HFFc6 (cell line): Measurements from ENCODE around the gene EXOC4. TPM values are rescaled to one million over a fixed set of nuclear protein-coding genes. Genes with fewer than 3 reads are reported as not detected.

ENCODE experiments used
- DNase-seq: peaks from one replicate; pipeline ENCODE4 v3.0.0-alpha.2; 2018
- H3K27ac Mint-ChIP-seq: 2 replicates; pipeline ENCODE4 v1.8.0; 2020; ENCODE audit warnings: mild to moderate bottlenecking, mixed read lengths
- H3K27me3 Mint-ChIP-seq: 2 replicates; pipeline ENCODE4 v1.8.0; 2021; ENCODE audit warnings: mild to moderate bottlenecking, moderate library complexity, mixed read lengths; ENCODE audit not compliant: insufficient read depth
- H3K36me3 Mint-ChIP-seq: 2 replicates; pipeline ENCODE4 v1.8.0; 2021; ENCODE audit warnings: low read depth, mixed read lengths
- H3K4me1 Mint-ChIP-seq: 2 replicates; pipeline ENCODE4 v1.8.0; 2020; ENCODE audit warnings: low read depth, mixed read lengths
- H3K4me3 Mint-ChIP-seq: 2 replicates; pipeline ENCODE4 v1.8.0; 2020; ENCODE audit warnings: mild to moderate bottlenecking, moderate library complexity, mixed read lengths
- H3K9me3 Mint-ChIP-seq: 2 replicates; pipeline ENCODE4 v1.8.0; 2020; ENCODE audit warnings: mild to moderate bottlenecking, mixed read lengths
- CTCF ChIP-seq: fragments of 200-600 bp; sonication (generic); IDR thresholded peaks from 2 replicates; pipeline ENCODE4 v1.5.0; 2021; ENCODE audit warnings: antibody characterized with exemption, mild to moderate bottlenecking
- total RNA-seq, 6 experiments: library from RNA; stranded (reverse); fragmentation: NEBNext Ultra II Directional; extraction: Animal tissue kit (Norgen Biotek cat#: 25700); gene quantifications; 2 replicates in 1 of 6; 3 replicates in 5 of 6; pipeline ENCODE4 v1.2.3, GENCODE V29; 2021

The EXOC4 gene
- total RNA-seq, 6 experiments from 2014 or later: 57.6 to 67.6 (median 61.4) TPM

- Mint-ChIP-seq H3K9me3 (no peaks in the 10 kb centered on the region), H3K27me3 (no peaks in the 10 kb centered on the region), H3K4me1 (peaks cover 24% of the 10 kb centered on the region), H3K4me3 (no peak overlapping the region), H3K36me3 (no peaks in the 10 kb centered on the region), H3K27ac (no peak overlapping the region)
- TF ChIP-seq CTCF: no peak
- DNase-seq: no peak
Observed at GRCh38 chr7:133652547-133652946, 399.7 kb downstream of the EXOC4 start.

- H3K27ac Mint-ChIP-seq: no peak overlapping the region
- peaks cover 21% of the 10 kb centered on the region for H3K4me1 Mint-ChIP-seq
- H3K27me3 Mint-ChIP-seq: no peaks in the 10 kb centered on the region
- no peaks in the 10 kb centered on the region for H3K9me3 Mint-ChIP-seq
- no peak for DNase-seq
- H3K4me3 Mint-ChIP-seq: no peak overlapping the region
- no peaks in the 10 kb centered on the region for H3K36me3 Mint-ChIP-seq
- TF ChIP-seq CTCF: no peak
Observed at GRCh38 chr7:133654547-133654946, 401.7 kb downstream of the EXOC4 start.

GRCh38 chr7:133662276-133662675 is 409.4 kb downstream of the EXOC4 start:
- peaks cover 5% of the 10 kb centered on the region; the same call in 1 of the 2 replicates for H3K36me3 Mint-ChIP-seq
- H3K27me3 Mint-ChIP-seq: no peaks in the 10 kb centered on the region; the same call in 1 of the 2 replicates
- no peaks in the 10 kb centered on the region for H3K9me3 Mint-ChIP-seq
- H3K4me3 Mint-ChIP-seq: no peak overlapping the region
- H3K4me1 Mint-ChIP-seq: no peaks in the 10 kb centered on the region
- DNase-seq: no peak
- TF ChIP-seq CTCF: no peak
- no peak overlapping the region for H3K27ac Mint-ChIP-seq

GRCh38 chr7:133662830-133663229 is 410.0 kb downstream of the EXOC4 start:
- H3K27me3 Mint-ChIP-seq: no peaks in the 10 kb centered on the region; the same call in 1 of the 2 replicates
- DNase-seq: no peak
- peaks cover 5% of the 10 kb centered on the region; the same call in 1 of the 2 replicates for H3K36me3 Mint-ChIP-seq
- no peak for TF ChIP-seq CTCF
- peaks cover 4% of the 10 kb centered on the region for H3K4me1 Mint-ChIP-seq
- H3K9me3 Mint-ChIP-seq: no peaks in the 10 kb centered on the region
- no peak overlapping the region for H3K27ac Mint-ChIP-seq
- no peak overlapping the region for H3K4me3 Mint-ChIP-seq

- no peaks in the 10 kb centered on the region for H3K9me3 Mint-ChIP-seq
- H3K27me3 Mint-ChIP-seq: no peaks in the 10 kb centered on the region; the same call in 1 of the 2 replicates
- H3K4me3 Mint-ChIP-seq: no peak overlapping the region
- peaks cover 13% of the 10 kb centered on the region for H3K4me1 Mint-ChIP-seq
- peaks cover 5% of the 10 kb centered on the region; the same call in 1 of the 2 replicates for H3K36me3 Mint-ChIP-seq
- no peak overlapping the region for H3K27ac Mint-ChIP-seq
- no peak for DNase-seq
- TF ChIP-seq CTCF: no peak
Observed at GRCh38 chr7:133664528-133664927, 411.6 kb downstream of the EXOC4 start.
